Kidney (tissue), 14 donors: ENCODE measurements around the gene HMGN5. TPM values are rescaled to one million over a fixed set of nuclear protein-coding genes. Genes with fewer than 3 reads are reported as not detected.

Source experiments
- DNase-seq, 5 donors: peaks; one replicate each; pipeline ENCODE4 v3.0.0-alpha.2; 2013 to 2020
- FAIRE-seq: peaks from 2 replicates; lab custom pipeline; 2012; peaks lifted over from hg19 to GRCh38; lab: Jason Lieb, UNC
- H3K27ac ChIP-seq, 2 donors: one replicate each; pipeline ENCODE4 v1.7.0; 2013; ENCODE audit warnings: low read depth in 2 of 2, low read length in 2 of 2, inconsistent platforms in 1 of 2
- H3K27me3 ChIP-seq: one replicate; pipeline ENCODE4 v1.7.1; 2013; ENCODE audit warnings: low read length, inconsistent platforms; ENCODE audit not compliant: control insufficient read depth, insufficient read depth
- H3K36me3 ChIP-seq, 3 donors: one replicate each; pipeline versions ENCODE4 v1.7.0 to v1.7.1; 2013; ENCODE audit warnings: low read length in 3 of 3, control low read depth in 1 of 3, inconsistent platforms in 1 of 3; ENCODE audit not compliant: insufficient read depth in 3 of 3, control insufficient read depth in 2 of 3
- H3K4me1 ChIP-seq, 3 donors: one replicate each; pipeline versions ENCODE4 v1.7.0 to v1.7.1; 2013; ENCODE audit warnings: low read length in 3 of 3, inconsistent platforms in 1 of 3, low read depth in 1 of 3; ENCODE audit not compliant: control insufficient read depth in 2 of 3, insufficient read depth in 2 of 3
- H3K4me3 ChIP-seq, 3 donors: one replicate each; pipeline versions ENCODE4 v1.7.0 to v1.8.1; 2013; ENCODE audit warnings: low read length in 3 of 3, control low read depth in 1 of 3, inconsistent platforms in 1 of 3
- H3K9ac ChIP-seq, 3 donors: one replicate each; pipeline versions ENCODE4 v1.7.0 to v1.7.1; 2013; ENCODE audit warnings: low read length in 3 of 3, control low read depth in 1 of 3, inconsistent platforms in 1 of 3
- H3K9me3 ChIP-seq, 3 donors: one replicate each; pipeline versions ENCODE4 v1.7.0 to v1.7.1; 2013; ENCODE audit warnings: low read length in 3 of 3, control low read depth in 1 of 3, inconsistent platforms in 1 of 3; ENCODE audit not compliant: control insufficient read depth in 2 of 3, insufficient read depth in 1 of 3
- intact Hi-C: fragments of 100-400 bp; cut with DNase I; formaldehyde crosslinking; loops from one replicate; pipeline ENCODE4 v1.11.1; 2022
- polyA plus RNA-seq: library from polyadenylated mRNA; stranded (reverse); fragments of 350-450 nt; fragmentation: Illumina TruSeq; extraction: RNeasy Lipid Tissue Mini Kit (QIAGEN cat#74804); gene quantifications from one replicate; pipeline ENCODE4 v1.2.3, GENCODE V29; 2014; ENCODE audit warnings: low read depth, low replicate concordance; ENCODE audit not compliant: insufficient read depth
- total RNA-seq: library from RNA; stranded (reverse); fragmentation: NEBNext Ultra II Directional; extraction: Animal tissue kit (Norgen Biotek cat#: 25700); gene quantifications from one replicate; pipeline ENCODE4 v1.2.1, GENCODE V29; 2021
- TF ChIP-seq, protein P1 (sequence below): IDR thresholded peaks from 3 replicates; pipeline ENCODE4 v1.5.1; 2012; ENCODE audit warnings: mild to moderate bottlenecking, moderate library complexity, borderline replicate concordance; ENCODE audit not compliant: insufficient read depth; ENCODE audit errors: extremely low read depth
- donor health status: control.
- donor health status: control.
- donor health status: control.
- donor health status: control.
- donor health status: control.
- donor health status: DM: yes; HTN: yes; CAD: no.
- donor health status: Normal renal cell carcinoma (clear cell type).

The HMGN5 gene
- total and polyA plus RNA-seq, 2 donors from 2014 or later = 5.6 to 34.4 TPM

GRCh38 chrX:81110286-81110685 is 91.4 kb downstream of the HMGN5 start:
- no peaks in the 10 kb centered on the region for H3K4me1 ChIP-seq
- H3K27ac ChIP-seq = no peak overlapping the region
- no peaks in the 10 kb centered on the region for H3K36me3 ChIP-seq
- no peaks in the 10 kb centered on the region for H3K27me3 ChIP-seq
- no peak for FAIRE-seq
- H3K9ac ChIP-seq = no peak overlapping the region
- H3K9me3 ChIP-seq = no peaks in the 10 kb centered on the region
- intact Hi-C loops = no loop called here
- H3K4me3 ChIP-seq = no peak overlapping the region
- no peak for DNase-seq
- TF ChIP-seq, protein P1, sequence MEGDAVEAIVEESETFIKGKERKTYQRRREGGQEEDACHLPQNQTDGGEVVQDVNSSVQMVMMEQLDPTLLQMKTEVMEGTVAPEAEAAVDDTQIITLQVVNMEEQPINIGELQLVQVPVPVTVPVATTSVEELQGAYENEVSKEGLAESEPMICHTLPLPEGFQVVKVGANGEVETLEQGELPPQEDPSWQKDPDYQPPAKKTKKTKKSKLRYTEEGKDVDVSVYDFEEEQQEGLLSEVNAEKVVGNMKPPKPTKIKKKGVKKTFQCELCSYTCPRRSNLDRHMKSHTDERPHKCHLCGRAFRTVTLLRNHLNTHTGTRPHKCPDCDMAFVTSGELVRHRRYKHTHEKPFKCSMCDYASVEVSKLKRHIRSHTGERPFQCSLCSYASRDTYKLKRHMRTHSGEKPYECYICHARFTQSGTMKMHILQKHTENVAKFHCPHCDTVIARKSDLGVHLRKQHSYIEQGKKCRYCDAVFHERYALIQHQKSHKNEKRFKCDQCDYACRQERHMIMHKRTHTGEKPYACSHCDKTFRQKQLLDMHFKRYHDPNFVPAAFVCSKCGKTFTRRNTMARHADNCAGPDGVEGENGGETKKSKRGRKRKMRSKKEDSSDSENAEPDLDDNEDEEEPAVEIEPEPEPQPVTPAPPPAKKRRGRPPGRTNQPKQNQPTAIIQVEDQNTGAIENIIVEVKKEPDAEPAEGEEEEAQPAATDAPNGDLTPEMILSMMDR = no peak

GRCh38 chrX:81082649-81083048 is 119.1 kb downstream of the HMGN5 start:
- intact Hi-C loops = no loop called here
- Histone ChIP-seq H3K4me1 (no peaks in the 10 kb centered on the region), H3K27me3 (no peaks in the 10 kb centered on the region), H3K27ac (no peak overlapping the region), H3K9me3 (no peaks in the 10 kb centered on the region), H3K4me3 (no peak overlapping the region), H3K36me3 (no peaks in the 10 kb centered on the region), H3K9ac (no peak overlapping the region)
- FAIRE-seq (no peak), DNase-seq (peak in 1 of 5 donors; percentile 20)
- TF ChIP-seq, protein P1 = no peak

Other genes starting within 250 kb of the HMGN5 start
- 130 TPM for gene SH3BGRL, start 189 bp upstream of the HMGN5 start, total RNA-seq
- 114 TPM for gene SH3BGRL, start 189 bp upstream of the HMGN5 start, polyA plus RNA-seq